ENCODE results near the gene IGSF11. TPM values are rescaled to one million over a fixed set of nuclear protein-coding genes. Genes with fewer than 3 reads are reported as not detected.

Gene IGSF11
- total and polyA plus RNA-seq, 5 donors from 2014 or later: not detected

GRCh38 chr3:118960876-118961450 is 73.7 kb downstream of the IGSF11 start:
- Histone ChIP-seq H3K4me1 (ENCODE audit: control insufficient read depth, insufficient read depth, low read length, poor library complexity, severe bottlenecking) (peaks cover 5% of the 10 kb centered on the region), H3K36me3 (ENCODE audit: control insufficient read depth, insufficient read depth, low read length) (no peaks in the 10 kb centered on the region), H3K27me3 (ENCODE audit: control insufficient read depth, insufficient read depth, low read length) (no peaks in the 10 kb centered on the region), H3K9me3 (ENCODE audit: control insufficient read depth in 2 of 2, low read length in 2 of 2) (no peaks in the 10 kb centered on the region), H3K27ac (ENCODE audit: insufficient read depth, low read length, poor library complexity, severe bottlenecking) (no peak overlapping the region), H3K4me3 (ENCODE audit: low read depth, low read length) (no peak overlapping the region)
- Mint-ChIP-seq H3K27me3 (peaks cover 5% of the 10 kb centered on the region), H3K4me1 (peaks cover 5 to 15% (median 9%) of the 10 kb centered on the region in 4 donors), H3K9me3 (no peaks in the 10 kb centered on the region), H3K27ac (no peak overlapping the region), H3K36me3 (no peaks in the 10 kb centered on the region), H3K4me3 (no peak overlapping the region)
- DNase-seq (no peak), ATAC-seq (ENCODE audit: low read depth in 2 of 2) (no peak)

- H3K4me3 Mint-ChIP-seq: peak overlapping the region; percentile 16 to 77 (median 30)
- Histone ChIP-seq H3K9me3 (ENCODE audit: control insufficient read depth in 2 of 2, low read length in 2 of 2) (no peaks in the 10 kb centered on the region), H3K27ac (ENCODE audit: insufficient read depth, low read length, poor library complexity, severe bottlenecking) (no peak overlapping the region), H3K27me3 (ENCODE audit: control insufficient read depth, insufficient read depth, low read length) (no peaks in the 10 kb centered on the region), H3K36me3 (ENCODE audit: control insufficient read depth, insufficient read depth, low read length) (no peaks in the 10 kb centered on the region), H3K4me3 (ENCODE audit: low read depth, low read length) (peak overlapping the region; percentile 21), H3K4me1 (ENCODE audit: control insufficient read depth, insufficient read depth, low read length, poor library complexity, severe bottlenecking) (peaks cover 5% of the 10 kb centered on the region)
- peak in 2 of 3 donors; percentile 30 to 47 for DNase-seq
- ATAC-seq (ENCODE audit: low read depth in 2 of 2): peak; percentile 58 to 64
- peaks cover 7 to 29% (median 11%) of the 10 kb centered on the region in 4 donors for H3K4me1 Mint-ChIP-seq
- peak overlapping the region; percentile 42 to 92 (median 76) for H3K27ac Mint-ChIP-seq
- no peaks in the 10 kb centered on the region for H3K36me3 Mint-ChIP-seq
- no peaks in the 10 kb centered on the region for H3K27me3 Mint-ChIP-seq
- H3K9me3 Mint-ChIP-seq: peaks cover 0 to 1% (median 0%) of the 10 kb centered on the region in 7 donors
These were observed 78.6 kb downstream of the IGSF11 start for GRCh38 chr3:118955914-118956556.

- H3K4me1 ChIP-seq (ENCODE audit: control insufficient read depth, insufficient read depth, low read length, poor library complexity, severe bottlenecking): peaks cover 9% of the 10 kb centered on the region
- Mint-ChIP-seq H3K4me1 (peaks cover 4 to 36% (median 13%) of the 10 kb centered on the region in 4 donors), H3K27ac (no peak overlapping the region), H3K27me3 (no peaks in the 10 kb centered on the region), H3K36me3 (no peaks in the 10 kb centered on the region), H3K9me3 (peaks cover 0 to 1% (median 0%) of the 10 kb centered on the region in 7 donors), H3K4me3 (no peak overlapping the region)
- ATAC-seq (ENCODE audit: low read depth in 2 of 2) (no peak), DNase-seq (no peak)
- no peaks in the 10 kb centered on the region for H3K27me3 ChIP-seq (ENCODE audit: control insufficient read depth, insufficient read depth, low read length)
- no peaks in the 10 kb centered on the region for H3K36me3 ChIP-seq (ENCODE audit: control insufficient read depth, insufficient read depth, low read length)
- H3K9me3 ChIP-seq (ENCODE audit: control insufficient read depth in 2 of 2, low read length in 2 of 2): no peaks in the 10 kb centered on the region
- H3K27ac ChIP-seq (ENCODE audit: insufficient read depth, low read length, poor library complexity, severe bottlenecking): no peak overlapping the region
- no peak overlapping the region for H3K4me3 ChIP-seq (ENCODE audit: low read depth, low read length)
These were observed 83.6 kb downstream of the IGSF11 start for GRCh38 chr3:118951089-118951488.

- Histone ChIP-seq H3K36me3 (ENCODE audit: control insufficient read depth, insufficient read depth, low read length) (no peaks in the 10 kb centered on the region), H3K9me3 (ENCODE audit: control insufficient read depth in 2 of 2, low read length in 2 of 2) (no peaks in the 10 kb centered on the region), H3K4me3 (ENCODE audit: low read depth, low read length) (no peak overlapping the region), H3K4me1 (ENCODE audit: control insufficient read depth, insufficient read depth, low read length, poor library complexity, severe bottlenecking) (peaks cover 9% of the 10 kb centered on the region), H3K27me3 (ENCODE audit: control insufficient read depth, insufficient read depth, low read length) (no peaks in the 10 kb centered on the region), H3K27ac (ENCODE audit: insufficient read depth, low read length, poor library complexity, severe bottlenecking) (no peak overlapping the region)
- H3K27me3 Mint-ChIP-seq: no peaks in the 10 kb centered on the region
- peak overlapping the region; percentile 10 to 59 (median 42) for H3K27ac Mint-ChIP-seq
- H3K36me3 Mint-ChIP-seq: no peaks in the 10 kb centered on the region
- H3K4me3 Mint-ChIP-seq: peak overlapping the region in 2 of 4 donors; percentile 50 to 63
- peaks cover 0 to 24% (median 10%) of the 10 kb centered on the region in 4 donors for H3K4me1 Mint-ChIP-seq
- peaks cover 0 to 2% (median 0%) of the 10 kb centered on the region in 7 donors for H3K9me3 Mint-ChIP-seq
- no peak for ATAC-seq (ENCODE audit: low read depth in 2 of 2)
- DNase-seq: peak in 2 of 3 donors; percentile 6 to 37
These were observed 85.4 kb downstream of the IGSF11 start for GRCh38 chr3:118949113-118949760.

- Histone ChIP-seq H3K9me3 (ENCODE audit: control insufficient read depth in 2 of 2, low read length in 2 of 2) (no peaks in the 10 kb centered on the region), H3K4me3 (ENCODE audit: low read depth, low read length) (no peak overlapping the region), H3K4me1 (ENCODE audit: control insufficient read depth, insufficient read depth, low read length, poor library complexity, severe bottlenecking) (peaks cover 9% of the 10 kb centered on the region), H3K27ac (ENCODE audit: insufficient read depth, low read length, poor library complexity, severe bottlenecking) (no peak overlapping the region), H3K27me3 (ENCODE audit: control insufficient read depth, insufficient read depth, low read length) (no peaks in the 10 kb centered on the region), H3K36me3 (ENCODE audit: control insufficient read depth, insufficient read depth, low read length) (no peaks in the 10 kb centered on the region)
- Mint-ChIP-seq H3K27me3 (no peaks in the 10 kb centered on the region), H3K36me3 (no peaks in the 10 kb centered on the region), H3K27ac (peak overlapping the region in 1 of 3 donors; percentile 35), H3K4me3 (peak overlapping the region in 1 of 4 donors; percentile 65), H3K9me3 (peaks cover 0 to 2% (median 0%) of the 10 kb centered on the region in 7 donors), H3K4me1 (peaks cover 0 to 20% (median 10%) of the 10 kb centered on the region in 4 donors)
- no peak for DNase-seq
- no peak for ATAC-seq (ENCODE audit: low read depth in 2 of 2)
These were observed 86.5 kb downstream of the IGSF11 start for GRCh38 chr3:118948146-118948545.

GRCh38 chr3:118946449-118946848 is 88.2 kb downstream of the IGSF11 start:
- H3K4me1 ChIP-seq (ENCODE audit: control insufficient read depth, insufficient read depth, low read length, poor library complexity, severe bottlenecking): peaks cover 9% of the 10 kb centered on the region
- Mint-ChIP-seq H3K27ac (peak overlapping the region in 1 of 3 donors; percentile 85), H3K9me3 (peaks cover 0 to 2% (median 0%) of the 10 kb centered on the region in 7 donors), H3K36me3 (no peaks in the 10 kb centered on the region), H3K27me3 (no peaks in the 10 kb centered on the region), H3K4me1 (peaks cover 0 to 30% (median 11%) of the 10 kb centered on the region in 4 donors), H3K4me3 (no peak overlapping the region)
- H3K9me3 ChIP-seq (ENCODE audit: control insufficient read depth in 2 of 2, low read length in 2 of 2): no peaks in the 10 kb centered on the region
- no peaks in the 10 kb centered on the region for H3K27me3 ChIP-seq (ENCODE audit: control insufficient read depth, insufficient read depth, low read length)
- H3K4me3 ChIP-seq (ENCODE audit: low read depth, low read length): no peak overlapping the region
- H3K27ac ChIP-seq (ENCODE audit: insufficient read depth, low read length, poor library complexity, severe bottlenecking): no peak overlapping the region
- no peaks in the 10 kb centered on the region for H3K36me3 ChIP-seq (ENCODE audit: control insufficient read depth, insufficient read depth, low read length)
- no peak for ATAC-seq (ENCODE audit: low read depth in 2 of 2)
- DNase-seq: no peak

GRCh38 chr3:118945834-118946233 is 88.8 kb downstream of the IGSF11 start:
- Histone ChIP-seq H3K27ac (ENCODE audit: insufficient read depth, low read length, poor library complexity, severe bottlenecking) (no peak overlapping the region), H3K9me3 (ENCODE audit: control insufficient read depth in 2 of 2, low read length in 2 of 2) (no peaks in the 10 kb centered on the region), H3K4me1 (ENCODE audit: control insufficient read depth, insufficient read depth, low read length, poor library complexity, severe bottlenecking) (peaks cover 9% of the 10 kb centered on the region), H3K27me3 (ENCODE audit: control insufficient read depth, insufficient read depth, low read length) (no peaks in the 10 kb centered on the region), H3K36me3 (ENCODE audit: control insufficient read depth, insufficient read depth, low read length) (no peaks in the 10 kb centered on the region), H3K4me3 (ENCODE audit: low read depth, low read length) (no peak overlapping the region)
- Mint-ChIP-seq H3K27ac (no peak overlapping the region), H3K9me3 (peaks cover 0 to 2% (median 0%) of the 10 kb centered on the region in 7 donors), H3K4me1 (peaks cover 0 to 30% (median 11%) of the 10 kb centered on the region in 4 donors), H3K4me3 (no peak overlapping the region), H3K27me3 (no peaks in the 10 kb centered on the region), H3K36me3 (no peaks in the 10 kb centered on the region)
- DNase-seq: no peak
- ATAC-seq (ENCODE audit: low read depth in 2 of 2): no peak
